ENCODE data around the gene ATP1A2.

DNA sequence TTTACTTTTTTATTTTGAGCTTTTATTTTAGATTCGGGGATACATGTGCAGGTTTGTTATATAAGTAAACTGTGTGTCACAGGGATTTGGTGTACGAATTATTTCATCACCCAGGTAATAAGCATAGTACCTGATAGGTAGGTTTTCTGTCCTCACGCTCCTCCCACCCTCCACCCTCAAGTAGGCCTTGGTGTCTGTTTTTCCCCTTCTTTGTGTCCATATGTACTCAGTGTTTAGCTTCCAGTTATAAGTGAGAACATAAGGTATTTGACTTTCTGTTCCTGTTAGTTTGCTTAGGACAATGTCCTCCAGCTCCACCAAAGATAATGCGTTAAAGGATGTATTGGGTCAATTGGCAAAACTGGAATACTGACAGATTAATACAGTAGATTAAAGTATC, 41.6 kb downstream of the ATP1A2 start:
- TF ChIP-seq CTCF (IDR thresholded peaks at IDR 0.05), result no peak
- TF ChIP-seq POLR2A (IDR thresholded peaks at IDR 0.05), result no peak
